Mesenchymal stem cell (in vitro differentiated cells and primary cell): ENCODE data around the gene ARID5B.

Source experiments
- DNase-seq: peaks from one replicate; pipeline ENCODE4 v3.0.0-alpha.2; 2013
- H2AFZ ChIP-seq: one replicate; pipeline ENCODE4 v1.6.1; 2013; ENCODE audit warnings: low read depth, mild to moderate bottlenecking, control low read depth, inconsistent platforms, low read length, moderate library complexity
- H2AK5ac ChIP-seq: 2 replicates; pipeline ENCODE4 v1.6.1; 2013; ENCODE audit warnings: low read length, moderate library complexity, mild to moderate bottlenecking, inconsistent platforms; ENCODE audit not compliant: severe bottlenecking
- H2BK120ac ChIP-seq: one replicate; pipeline ENCODE4 v1.6.1; 2013; ENCODE audit warnings: low read depth, mild to moderate bottlenecking, inconsistent platforms, low read length, moderate library complexity
- H2BK12ac ChIP-seq, 2 experiments: one replicate each; pipeline ENCODE4 v1.6.1; 2013; ENCODE audit warnings: inconsistent platforms in 2 of 2, low read length in 2 of 2, mild to moderate bottlenecking in 2 of 2, moderate library complexity in 2 of 2, control low read depth in 1 of 2
- H2BK15ac ChIP-seq: one replicate; pipeline ENCODE4 v1.6.1; 2013; ENCODE audit warnings: mild to moderate bottlenecking, low read depth, inconsistent platforms; ENCODE audit not compliant: poor library complexity, severe bottlenecking
- H2BK5ac ChIP-seq: 2 replicates; pipeline ENCODE4 v1.6.1; 2013; ENCODE audit warnings: low read depth, mild to moderate bottlenecking, low read length, control low read depth, inconsistent platforms; ENCODE audit not compliant: poor library complexity, severe bottlenecking
- H3K14ac ChIP-seq, 2 experiments: one replicate each; pipeline ENCODE4 v1.6.1; 2013; ENCODE audit warnings: inconsistent platforms in 2 of 2, low read length in 2 of 2, control low read depth in 1 of 2, mild to moderate bottlenecking in 1 of 2, moderate library complexity in 1 of 2
- H3K18ac ChIP-seq, 2 experiments: one replicate each; pipeline ENCODE4 v1.6.1; 2013; ENCODE audit warnings: inconsistent platforms in 2 of 2, low read length in 2 of 2, control low read depth in 1 of 2, low read depth in 1 of 2, mild to moderate bottlenecking in 1 of 2
- H3K23ac ChIP-seq, 2 experiments: one replicate each; pipeline ENCODE4 v1.6.1; 2013; ENCODE audit warnings: inconsistent platforms in 2 of 2, low read length in 2 of 2, mild to moderate bottlenecking in 2 of 2, moderate library complexity in 2 of 2, control low read depth in 1 of 2
- H3K27ac ChIP-seq: 2 replicates; pipeline ENCODE4 v1.5.1; 2013; ENCODE audit warnings: mild to moderate bottlenecking, moderate library complexity, low read length, control low read depth, inconsistent platforms; ENCODE audit not compliant: poor library complexity, severe bottlenecking
- H3K27me3 ChIP-seq, 2 experiments: 2 replicates each; pipeline versions ENCODE4 v1.6.1 to v1.7.0; 2013; ENCODE audit warnings: low read length in 2 of 2, mild to moderate bottlenecking in 2 of 2, moderate library complexity in 2 of 2, control low read depth in 1 of 2, inconsistent platforms in 1 of 2; ENCODE audit not compliant: control insufficient read depth in 1 of 2, insufficient read depth in 1 of 2
- H3K36me3 ChIP-seq, 2 experiments: 2 replicates each; pipeline versions ENCODE4 v1.6.1 to v1.7.0; 2013; ENCODE audit warnings: low read length in 2 of 2, control low read depth in 1 of 2, inconsistent platforms in 1 of 2, low read depth in 1 of 2, mild to moderate bottlenecking in 1 of 2; ENCODE audit not compliant: insufficient read depth in 2 of 2, control insufficient read depth in 1 of 2
- H3K4ac ChIP-seq, 2 experiments: one replicate each; pipeline ENCODE4 v1.6.1; 2013; ENCODE audit warnings: inconsistent platforms in 2 of 2, low read length in 2 of 2, mild to moderate bottlenecking in 2 of 2, moderate library complexity in 2 of 2, control low read depth in 1 of 2, low read depth in 1 of 2
- H3K4me1 ChIP-seq: 2 replicates; pipeline ENCODE4 v1.6.1; 2013; ENCODE audit warnings: low read depth, low read length, control low read depth; ENCODE audit not compliant: control insufficient read depth, insufficient read depth
- H3K4me2 ChIP-seq: 2 replicates; pipeline ENCODE4 v1.6.1; 2013; ENCODE audit warnings: low read length, mild to moderate bottlenecking, inconsistent platforms; ENCODE audit not compliant: poor library complexity, severe bottlenecking
- H3K4me3 ChIP-seq, 2 experiments: 2 replicates each; pipeline versions ENCODE4 v1.5.1 to v1.7.0; 2013; ENCODE audit warnings: low read length in 2 of 2, mild to moderate bottlenecking in 2 of 2, control low read depth in 1 of 2, low read depth in 1 of 2; ENCODE audit not compliant: insufficient read depth in 1 of 2
- H3K79me1 ChIP-seq: replicated peaks from 2 replicates; pipeline ENCODE4 v1.6.1; 2013; ENCODE audit warnings: mild to moderate bottlenecking, control low read depth, low read length, inconsistent platforms; ENCODE audit not compliant: poor library complexity, severe bottlenecking
- H3K9ac ChIP-seq: 2 replicates; pipeline ENCODE4 v1.7.0; 2013; ENCODE audit warnings: mild to moderate bottlenecking, low read length, moderate library complexity
- H3K9me3 ChIP-seq: 2 replicates; pipeline ENCODE4 v1.7.0; 2013; ENCODE audit warnings: mild to moderate bottlenecking, low read length; ENCODE audit not compliant: control insufficient read depth
- H4K8ac ChIP-seq: one replicate; pipeline ENCODE4 v1.6.1; 2013; ENCODE audit warnings: inconsistent platforms, mild to moderate bottlenecking, low read length, moderate library complexity
- H4K91ac ChIP-seq: one replicate; pipeline ENCODE4 v1.6.1; 2013; ENCODE audit warnings: mild to moderate bottlenecking, low read length, inconsistent platforms
- WGBS: methylation state at CpG from one replicate; pipeline ENCODE4 v1.1.7; 2013; ENCODE audit warnings: mixed read lengths; 5-methylcytosine and 5-hydroxymethylcytosine counted together

ARID5B gene

GRCh38 chr10:62043421-62044021 is 142.0 kb downstream of the ARID5B start:
- Histone ChIP-seq H3K9ac (peak overlapping the region; percentile 42), H2AK5ac (no peak overlapping the region), H3K4me3 (no peak overlapping the region), H3K23ac (no peak overlapping the region), H3K36me3 (no peaks in the 10 kb centered on the region), H3K14ac (no peak overlapping the region), H3K4ac (no peak overlapping the region), H3K4me2 (no peak overlapping the region), H4K91ac (no peak overlapping the region), H3K9me3 (no peaks in the 10 kb centered on the region), H3K4me1 (peaks cover 19% of the 10 kb centered on the region), H2BK12ac (no peak overlapping the region), H3K27me3 (no peaks in the 10 kb centered on the region), H2BK15ac (no peak overlapping the region), H2BK120ac (no peak overlapping the region), H2AFZ (no peak overlapping the region), H3K27ac (peak overlapping the region; percentile 94), H3K18ac (no peak overlapping the region), H4K8ac (no peak overlapping the region), H2BK5ac (no peak overlapping the region), H3K79me1 (peaks cover 4% of the 10 kb centered on the region)
- peak; percentile 79 for DNase-seq
- 29% methylated on average over 2 of the region's 4 CpGs for WGBS

- H3K4ac ChIP-seq, result peak overlapping the region in 1 of 2 experiments; percentile 29
- H3K4me2 ChIP-seq, result no peak overlapping the region
- peak overlapping the region; percentile 94 for H3K27ac ChIP-seq
- H3K9me3 ChIP-seq, result no peaks in the 10 kb centered on the region
- no peak overlapping the region for H3K9ac ChIP-seq
- H3K18ac ChIP-seq, result peak overlapping the region in 1 of 2 experiments; percentile 44
- H4K8ac ChIP-seq, result no peak overlapping the region
- H3K14ac ChIP-seq, result no peak overlapping the region
- H2BK15ac ChIP-seq, result no peak overlapping the region
- peak overlapping the region; percentile 22 for H2BK5ac ChIP-seq
- 88% methylated on average over 4 of the region's 5 CpGs for WGBS
- no peak overlapping the region for H3K4me3 ChIP-seq
- peaks cover 18% of the 10 kb centered on the region for H3K4me1 ChIP-seq
- H2AFZ ChIP-seq, result no peak overlapping the region
- H2BK120ac ChIP-seq, result no peak overlapping the region
- no peak overlapping the region for H3K23ac ChIP-seq
- no peak overlapping the region for H2BK12ac ChIP-seq
- peaks cover 4% of the 10 kb centered on the region for H3K79me1 ChIP-seq
- peak overlapping the region; percentile 63 for H2AK5ac ChIP-seq
- no peak for DNase-seq
- no peak overlapping the region for H4K91ac ChIP-seq
- H3K36me3 ChIP-seq, result no peaks in the 10 kb centered on the region
- H3K27me3 ChIP-seq, result no peaks in the 10 kb centered on the region
Measured at GRCh38 chr10:62044566-62044965, 143.1 kb downstream of the ARID5B start.

- Histone ChIP-seq H2AFZ (no peak overlapping the region), H3K79me1 (peaks cover 4% of the 10 kb centered on the region), H3K9ac (peak overlapping the region; percentile 98), H3K4ac (no peak overlapping the region), H2AK5ac (no peak overlapping the region), H3K4me3 (peak overlapping the region in 1 of 2 experiments; percentile 10), H3K14ac (no peak overlapping the region), H3K4me2 (peak overlapping the region; percentile 42), H2BK15ac (no peak overlapping the region), H3K36me3 (peaks cover 0 to 3% of the 10 kb centered on the region in 2 experiments), H3K4me1 (peaks cover 17% of the 10 kb centered on the region), H3K9me3 (no peaks in the 10 kb centered on the region), H2BK120ac (no peak overlapping the region), H4K91ac (no peak overlapping the region), H4K8ac (no peak overlapping the region), H2BK12ac (no peak overlapping the region), H2BK5ac (peak overlapping the region; percentile 82), H3K23ac (no peak overlapping the region), H3K18ac (no peak overlapping the region), H3K27me3 (no peaks in the 10 kb centered on the region), H3K27ac (peak overlapping the region; percentile 97)
- peak; percentile 99 for DNase-seq
- under 1% methylated on average over 9 of the region's 12 CpGs for WGBS
Measured at GRCh38 chr10:62045765-62046521, 144.4 kb downstream of the ARID5B start.

- no peak overlapping the region for H3K4ac ChIP-seq
- H3K23ac ChIP-seq, result no peak overlapping the region
- peaks cover 4% of the 10 kb centered on the region for H3K79me1 ChIP-seq
- H3K27me3 ChIP-seq, result no peaks in the 10 kb centered on the region
- H3K27ac ChIP-seq, result peak overlapping the region; percentile 97
- peaks cover 16% of the 10 kb centered on the region for H3K4me1 ChIP-seq
- H3K14ac ChIP-seq, result no peak overlapping the region
- no peak overlapping the region for H2AK5ac ChIP-seq
- H2BK120ac ChIP-seq, result peak overlapping the region; percentile 45
- H2AFZ ChIP-seq, result no peak overlapping the region
- H2BK15ac ChIP-seq, result no peak overlapping the region
- peak; percentile 89 for DNase-seq
- H2BK5ac ChIP-seq, result no peak overlapping the region
- WGBS, result 3% methylated on average over 4 of the region's 4 CpGs
- peak overlapping the region; percentile 98 for H3K9ac ChIP-seq
- peak overlapping the region in 1 of 2 experiments; percentile 85 for H3K18ac ChIP-seq
- H3K36me3 ChIP-seq, result peaks cover 0 to 10% of the 10 kb centered on the region in 2 experiments
- H3K9me3 ChIP-seq, result no peaks in the 10 kb centered on the region
- peak overlapping the region in 1 of 2 experiments; percentile 43 for H3K4me3 ChIP-seq
- peak overlapping the region in 1 of 2 experiments; percentile 66 for H2BK12ac ChIP-seq
- peak overlapping the region; percentile 46 for H3K4me2 ChIP-seq
- H4K91ac ChIP-seq, result peak overlapping the region; percentile 47
- no peak overlapping the region for H4K8ac ChIP-seq
Measured at GRCh38 chr10:62046522-62047227, 145.2 kb downstream of the ARID5B start.
